Activated CD4-positive, alpha-beta T cell treated with anti-CD3 and anti-CD28 coated beads, Interleukin-2, amount 10 ng/mL, durations not matched to agents 24 days and 14 days (primary cell): ENCODE data around the gene ONECUT2. TPM values are rescaled to one million over a fixed set of nuclear protein-coding genes. Genes with fewer than 3 reads are reported as not detected.
"Not testable (repeated sequence)": the region's sequence is repeated elsewhere in the genome, so short reads cannot be mapped to it uniquely, and the experiment has no call there.

ENCODE experiments used
- DNase-seq: peaks from one replicate; pipeline ENCODE4 v3.0.0; 2022
- H3K27ac Mint-ChIP-seq: one replicate; pipeline ENCODE4 v1.8.0; 2022; ENCODE audit warnings: mild to moderate bottlenecking, mixed read lengths
- H3K27me3 Mint-ChIP-seq: one replicate; pipeline ENCODE4 v1.8.0; 2022; ENCODE audit warnings: mixed read lengths
- H3K36me3 Mint-ChIP-seq: one replicate; pipeline ENCODE4 v1.8.0; 2022; ENCODE audit warnings: low read depth, mild to moderate bottlenecking, mixed read lengths
- H3K4me1 Mint-ChIP-seq: one replicate; pipeline ENCODE4 v1.8.0; 2021; ENCODE audit warnings: mixed read lengths
- H3K4me3 Mint-ChIP-seq: one replicate; pipeline ENCODE4 v1.8.0; 2022; ENCODE audit warnings: mild to moderate bottlenecking, moderate library complexity, mixed read lengths
- H3K9me3 Mint-ChIP-seq: one replicate; pipeline ENCODE4 v1.8.0; 2021; ENCODE audit warnings: mixed read lengths
- intact Hi-C: fragments of 100-400 bp; cut with micrococcal nuclease; formaldehyde crosslinking; loops from one replicate; pipeline ENCODE4 v1.15.1; 2023
- total RNA-seq: library from RNA; stranded (reverse); gene quantifications from 2 replicates; pipeline ENCODE4 v1.2.3, GENCODE V29; 2022

ONECUT2 gene
- total RNA-seq = not detected in 2 replicates

DNA sequence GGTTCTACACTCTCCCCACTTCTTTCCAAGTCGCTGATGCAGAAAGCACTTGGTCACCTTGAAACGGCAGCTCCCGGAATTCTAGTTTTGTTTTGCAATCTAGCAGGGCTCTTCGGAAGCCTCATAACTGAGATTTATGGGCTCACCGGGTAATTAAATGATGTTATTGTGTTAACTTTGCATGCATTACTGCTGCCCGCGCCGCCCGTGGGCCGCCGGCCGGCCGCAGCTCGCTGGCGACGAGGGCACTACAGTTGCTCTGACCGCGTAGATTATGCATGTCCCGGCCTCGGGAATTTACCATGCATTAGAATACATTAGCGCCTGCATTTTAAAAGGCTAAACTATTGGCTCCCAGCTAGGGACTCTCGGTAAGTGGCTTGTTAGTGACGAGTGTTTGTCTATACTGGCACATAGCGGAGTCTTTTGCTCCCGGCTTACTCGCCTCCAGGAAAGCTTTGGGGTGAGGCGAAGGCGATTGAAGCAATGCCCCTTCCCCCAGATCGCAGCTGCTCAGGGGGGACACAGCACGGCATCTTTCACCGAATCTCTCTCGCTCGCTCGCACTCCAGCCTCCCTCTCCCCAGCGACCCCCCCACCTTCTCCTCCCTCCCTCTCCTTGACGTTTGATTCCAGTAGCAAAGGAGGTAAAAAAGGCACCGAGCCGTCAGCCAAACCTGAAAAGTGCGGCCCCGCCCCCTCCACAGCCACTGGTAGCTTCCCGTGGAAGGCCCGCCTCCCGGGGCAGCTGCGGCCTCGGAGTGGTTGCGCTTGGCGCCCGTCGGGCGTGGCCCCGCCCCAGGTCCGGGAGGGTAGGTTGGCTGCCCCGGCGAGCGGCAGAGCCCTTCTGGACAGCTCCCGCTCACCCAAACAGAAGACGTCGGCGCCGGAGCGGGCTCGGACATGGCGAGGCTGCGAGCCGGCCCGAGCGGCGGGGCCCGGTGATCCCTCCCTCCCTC lies at the start of gene ONECUT2:
Gene ONECUT2 (plus strand): TSS at position 839 of the 959 bp plus-strand sequence. CDS start 343 bp downstream, outside the sequence.
- intact Hi-C loops = loop anchor here (5.0 kb wide), 4 partner anchors 83 to 1848 kb away; partner anchors contain the start of genes ATP8B1, RAX, ST8SIA3 and TCF4
- Mint-ChIP-seq H3K9me3 (peaks cover 14% of the 10 kb centered on the region), H3K36me3 (peaks cover 10% of the 10 kb centered on the region), H3K27me3 (peaks cover 84% of the 10 kb centered on the region), H3K4me3 (peak within 1 kb of the TSS; percentile 56), H3K27ac (peak within 1 kb of the TSS; percentile 72), H3K4me1 (peaks cover 18% of the 10 kb centered on the region)
- DNase-seq = peak; percentile 75

DNA sequence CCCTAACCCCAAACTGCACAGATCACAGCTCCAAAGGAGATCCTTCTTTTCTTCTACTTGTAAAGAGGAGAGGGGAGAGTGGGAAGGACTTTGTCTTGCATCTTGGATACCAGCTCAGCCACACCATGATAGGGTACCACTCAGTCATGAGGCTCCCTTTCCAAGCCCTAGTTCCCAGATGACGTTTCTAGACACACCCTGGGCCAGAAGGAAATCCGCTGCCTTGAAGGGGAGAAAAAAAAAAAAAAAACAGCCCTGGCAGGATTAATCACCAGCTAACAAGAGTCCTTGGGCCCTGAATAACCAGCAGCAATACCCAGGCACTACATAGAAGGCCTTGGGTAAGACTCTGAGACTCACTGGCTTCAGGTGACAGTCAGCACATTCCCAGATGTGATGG lies 45.9 kb upstream of the ONECUT2 start:
- intact Hi-C loops = no loop called here
- DNase-seq = no peak
- Mint-ChIP-seq H3K27ac (no peak overlapping the region), H3K4me3 (no peak overlapping the region), H3K36me3 (no peaks in the 10 kb centered on the region), H3K27me3 (peaks cover 2% of the 10 kb centered on the region), H3K4me1 (no peaks in the 10 kb centered on the region), H3K9me3 (no peaks in the 10 kb centered on the region)

DNA sequence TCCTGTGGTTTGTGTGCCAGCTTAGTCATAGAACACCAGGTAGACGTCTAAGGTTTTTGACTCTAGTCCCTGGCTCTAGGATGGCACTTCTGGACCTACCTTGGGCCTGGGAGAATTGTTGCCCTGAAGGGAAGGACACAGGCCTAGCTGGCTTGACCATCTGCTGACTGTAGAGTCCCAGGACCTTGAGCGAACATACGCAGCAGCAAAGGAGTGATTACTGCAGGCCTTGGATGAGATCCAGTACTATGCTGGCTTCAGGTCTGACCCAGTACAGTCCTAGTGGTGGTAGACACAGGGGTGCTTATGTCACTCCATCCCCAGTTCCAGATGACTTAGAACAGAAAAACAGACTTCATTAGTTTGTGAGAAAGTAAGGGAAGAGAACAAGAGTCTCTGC lies 45.1 kb upstream of the ONECUT2 start:
- H3K36me3 Mint-ChIP-seq = no peaks in the 10 kb centered on the region
- DNase-seq = no peak
- H3K4me1 Mint-ChIP-seq = no peaks in the 10 kb centered on the region
- no peak overlapping the region for H3K27ac Mint-ChIP-seq
- intact Hi-C loops = no loop called here
- H3K9me3 Mint-ChIP-seq = no peaks in the 10 kb centered on the region
- peaks cover 2% of the 10 kb centered on the region for H3K27me3 Mint-ChIP-seq
- no peak overlapping the region for H3K4me3 Mint-ChIP-seq

DNA sequence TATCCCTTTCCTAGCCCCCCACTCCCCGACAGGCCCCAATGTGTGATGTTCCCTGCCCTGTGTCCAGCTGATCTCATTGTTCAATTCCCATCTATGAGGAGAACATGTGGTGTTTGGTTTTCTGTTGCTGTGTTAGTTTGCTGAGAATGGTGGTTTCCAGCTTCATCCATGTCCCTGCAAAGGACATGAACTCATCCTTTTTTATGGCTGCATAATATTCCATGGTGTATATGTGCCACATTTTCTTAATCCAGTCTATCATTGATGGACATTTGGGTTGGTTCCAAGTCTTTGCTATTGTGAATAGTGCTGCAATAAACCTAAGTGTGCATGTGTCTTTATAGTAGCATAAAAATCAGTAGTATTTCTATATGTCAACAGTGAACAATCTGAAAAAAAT lies 40.4 kb upstream of the ONECUT2 start:
- DNase-seq, H3K9me3 Mint-ChIP-seq, H3K27ac Mint-ChIP-seq, H3K36me3 Mint-ChIP-seq, H3K4me1 Mint-ChIP-seq, intact Hi-C loops, H3K4me3 Mint-ChIP-seq, H3K27me3 Mint-ChIP-seq: not testable (repeated sequence)

DNA sequence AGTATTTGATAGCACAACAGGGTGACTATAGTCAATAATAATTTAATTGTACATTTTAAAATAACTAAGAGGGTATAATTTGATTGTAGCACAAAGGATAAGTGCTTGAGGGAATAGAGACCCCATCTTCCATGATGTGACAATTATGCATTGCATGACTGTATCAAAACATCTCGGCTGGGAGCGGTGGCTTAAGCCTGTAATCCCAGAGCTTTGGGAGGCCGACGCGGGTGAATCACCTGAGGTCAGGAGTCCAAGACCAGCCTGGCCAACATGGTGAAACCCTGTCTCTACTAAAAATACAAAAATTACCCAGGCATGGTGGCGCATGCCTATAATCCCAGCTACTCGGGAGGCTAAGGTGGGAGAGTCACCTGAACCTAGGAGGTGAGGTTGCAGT lies 38.3 kb upstream of the ONECUT2 start:
- DNase-seq, H3K27ac Mint-ChIP-seq, intact Hi-C loops, H3K9me3 Mint-ChIP-seq, H3K4me3 Mint-ChIP-seq, H3K4me1 Mint-ChIP-seq, H3K27me3 Mint-ChIP-seq, H3K36me3 Mint-ChIP-seq: not testable (repeated sequence)

DNA sequence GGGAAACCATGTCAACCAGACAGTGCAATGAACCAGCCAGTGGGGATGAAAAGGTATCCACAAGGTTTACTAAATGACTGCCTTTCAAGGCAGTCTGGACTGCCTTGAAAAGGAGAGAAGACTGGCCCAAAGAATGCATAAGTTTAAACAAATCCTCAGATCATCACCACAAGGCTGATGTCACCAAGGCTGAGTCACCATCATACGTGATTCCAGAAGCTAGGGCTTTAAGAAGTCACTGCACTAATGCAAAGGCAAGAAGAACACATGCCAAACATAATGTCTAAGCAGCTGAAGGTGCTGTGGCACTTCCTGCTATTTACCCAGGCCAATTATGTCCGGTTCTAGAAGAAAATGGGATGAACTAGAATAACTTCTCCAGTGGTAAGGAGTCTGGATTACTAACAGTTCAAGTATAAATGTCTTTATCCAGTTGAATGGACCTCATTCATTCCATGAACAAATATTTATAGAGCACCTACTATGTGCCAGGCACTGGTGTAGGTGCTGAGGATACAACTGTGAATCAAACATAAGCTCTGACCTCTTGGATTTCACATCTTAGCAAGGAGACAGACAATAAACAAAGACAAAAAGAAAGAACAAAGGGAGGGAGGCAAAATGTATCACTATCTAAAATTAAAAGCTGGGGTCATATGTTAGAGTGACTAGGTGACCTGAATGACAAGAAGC lies 37.6 kb upstream of the ONECUT2 start:
- intact Hi-C loops = no loop called here
- Mint-ChIP-seq H3K36me3 (no peaks in the 10 kb centered on the region), H3K9me3 (no peaks in the 10 kb centered on the region), H3K27ac (no peak overlapping the region), H3K4me3 (no peak overlapping the region), H3K4me1 (no peaks in the 10 kb centered on the region), H3K27me3 (peaks cover 2% of the 10 kb centered on the region)
- no peak for DNase-seq

DNA sequence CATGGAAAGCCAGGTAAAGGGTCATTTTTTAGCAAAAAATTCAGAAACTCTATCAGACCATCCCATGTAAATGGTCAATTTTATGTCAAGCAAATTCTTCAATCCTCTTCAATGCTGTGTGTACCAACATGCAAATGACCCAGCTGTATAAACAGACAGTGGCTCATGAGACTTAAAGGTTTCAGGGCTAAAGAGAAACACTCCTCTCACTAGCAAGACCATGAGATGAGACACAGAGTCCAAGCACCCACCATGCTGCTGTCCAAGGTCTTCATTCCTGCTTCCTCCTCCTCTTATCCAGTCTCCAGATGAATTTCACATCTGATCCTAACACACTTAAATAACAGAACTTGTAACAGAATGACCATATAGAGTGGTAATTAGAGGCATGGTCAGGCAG lies 30.8 kb upstream of the ONECUT2 start:
- Mint-ChIP-seq H3K27me3 (peaks cover 2% of the 10 kb centered on the region), H3K36me3 (no peaks in the 10 kb centered on the region), H3K9me3 (no peaks in the 10 kb centered on the region), H3K4me3 (no peak overlapping the region), H3K4me1 (no peaks in the 10 kb centered on the region), H3K27ac (no peak overlapping the region)
- DNase-seq = no peak
- intact Hi-C loops = no loop called here

DNA sequence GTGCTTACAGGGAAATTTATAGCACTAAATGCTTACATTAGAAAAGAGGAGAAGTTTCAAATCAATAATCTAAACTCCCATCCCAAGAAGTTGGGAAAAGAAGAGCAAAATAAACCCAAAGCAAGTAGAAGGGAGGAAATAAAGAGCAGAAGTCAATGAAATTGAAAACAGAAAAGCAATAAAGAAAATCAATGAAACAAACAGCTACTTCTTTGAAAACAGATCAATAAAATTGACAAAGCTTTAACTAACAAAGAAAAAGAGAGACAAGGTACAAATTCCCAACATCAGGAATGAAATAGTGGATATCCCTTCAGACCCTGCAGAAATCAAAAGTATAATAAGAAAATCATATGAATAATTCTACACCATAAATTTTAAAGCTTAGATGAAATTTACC lies 25.5 kb upstream of the ONECUT2 start:
- Mint-ChIP-seq H3K27ac (no peak overlapping the region), H3K4me1 (no peaks in the 10 kb centered on the region), H3K36me3 (no peaks in the 10 kb centered on the region), H3K4me3 (no peak overlapping the region), H3K9me3 (no peaks in the 10 kb centered on the region), H3K27me3 (peaks cover 2% of the 10 kb centered on the region)
- intact Hi-C loops = no loop called here
- DNase-seq = no peak

DNA sequence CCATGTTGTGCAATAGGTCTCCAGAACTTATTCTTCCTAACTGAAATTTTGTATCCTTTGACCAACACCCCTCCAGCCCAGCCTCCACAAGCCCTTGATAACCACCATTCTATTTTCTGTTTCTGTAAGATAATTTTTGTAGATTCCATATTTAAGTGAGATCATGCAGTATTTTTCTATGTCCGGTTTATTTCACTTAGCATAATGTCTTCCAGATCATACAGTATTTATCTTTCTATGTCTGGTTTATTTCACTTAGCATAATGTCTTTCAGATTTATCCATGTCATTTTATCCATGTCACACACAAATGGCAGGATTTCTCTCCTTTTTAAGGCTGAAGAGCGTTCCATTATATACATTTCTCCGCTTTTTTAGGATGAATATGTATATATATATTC lies 24.4 kb upstream of the ONECUT2 start:
- intact Hi-C loops = no loop called here
- no peaks in the 10 kb centered on the region for H3K4me1 Mint-ChIP-seq
- no peaks in the 10 kb centered on the region for H3K9me3 Mint-ChIP-seq
- H3K27me3 Mint-ChIP-seq = peaks cover 3% of the 10 kb centered on the region
- no peaks in the 10 kb centered on the region for H3K36me3 Mint-ChIP-seq
- H3K4me3 Mint-ChIP-seq = no peak overlapping the region
- DNase-seq = no peak
- H3K27ac Mint-ChIP-seq = no peak overlapping the region

DNA sequence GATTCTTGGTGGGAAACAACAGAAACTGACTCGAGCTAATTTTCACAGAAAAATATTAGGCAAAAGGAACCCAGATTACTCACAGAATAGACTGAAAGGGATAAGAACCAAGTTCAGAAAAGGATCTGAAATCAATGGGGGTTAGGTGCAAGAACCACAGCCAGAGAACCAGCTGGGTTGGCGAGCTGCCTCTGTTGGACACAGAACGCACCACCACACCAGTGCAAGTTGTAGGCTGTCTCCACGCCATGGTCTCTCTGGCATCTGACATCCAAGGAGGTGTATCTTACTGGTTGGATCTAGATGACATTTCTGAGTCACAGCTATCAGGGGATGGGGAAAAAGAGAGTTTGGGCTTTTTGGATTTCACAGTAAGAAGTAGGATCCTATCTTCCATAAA lies 18.6 kb upstream of the ONECUT2 start:
- no peak for DNase-seq
- intact Hi-C loops = no loop called here
- Mint-ChIP-seq H3K4me1 (no peaks in the 10 kb centered on the region), H3K27me3 (peaks cover 4% of the 10 kb centered on the region), H3K36me3 (no peaks in the 10 kb centered on the region), H3K27ac (no peak overlapping the region), H3K4me3 (no peak overlapping the region), H3K9me3 (no peaks in the 10 kb centered on the region)

DNA sequence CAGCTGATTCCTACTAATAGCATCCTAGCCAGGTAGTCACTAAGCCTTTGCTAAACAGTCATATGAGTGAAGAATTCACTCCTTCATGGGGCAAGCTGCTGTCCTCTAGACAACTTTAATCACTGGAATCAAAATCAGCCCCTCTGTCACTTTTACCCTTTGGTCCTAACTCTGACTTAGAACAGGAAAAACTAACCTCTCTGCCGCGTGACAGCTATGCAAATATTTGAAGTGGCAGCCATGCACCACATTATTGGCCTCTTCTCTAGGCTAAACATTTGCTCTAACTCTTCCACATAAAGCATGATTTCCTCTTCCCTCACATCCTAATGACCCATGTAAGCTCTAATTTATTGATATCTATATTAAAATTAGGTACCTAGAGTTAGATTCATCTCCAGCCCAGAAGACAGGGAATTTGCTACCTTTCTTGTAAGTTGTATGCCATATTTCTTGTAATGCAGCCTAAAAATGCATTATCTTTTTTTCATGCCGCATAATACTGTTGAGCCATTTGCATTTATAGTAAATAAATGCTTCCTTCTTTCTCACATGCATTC lies 12.8 kb upstream of the ONECUT2 start:
- intact Hi-C loops = no loop called here
- peaks cover 25% of the 10 kb centered on the region for H3K27me3 Mint-ChIP-seq
- DNase-seq = no peak
- no peaks in the 10 kb centered on the region for H3K36me3 Mint-ChIP-seq
- peaks cover 3% of the 10 kb centered on the region for H3K9me3 Mint-ChIP-seq
- no peak overlapping the region for H3K4me3 Mint-ChIP-seq
- no peak overlapping the region for H3K27ac Mint-ChIP-seq
- H3K4me1 Mint-ChIP-seq = no peaks in the 10 kb centered on the region

DNA sequence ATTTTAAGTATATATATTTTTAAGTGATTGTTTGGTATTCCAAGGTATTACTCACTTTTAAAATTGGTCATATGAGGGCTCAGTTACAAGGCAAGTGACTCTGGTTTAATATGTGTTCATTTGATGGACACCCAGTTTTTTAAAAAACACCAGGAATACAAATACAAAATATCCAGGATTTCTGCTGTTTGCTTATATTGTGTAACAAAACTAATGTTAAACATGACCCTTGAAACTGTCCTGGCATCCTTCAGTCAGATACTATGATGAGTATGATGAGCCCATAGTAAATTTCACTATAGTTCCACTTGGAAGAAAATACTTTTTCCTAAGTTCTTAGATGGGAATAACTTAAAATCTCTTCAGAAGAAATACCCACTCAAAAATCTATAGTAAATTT lies 11.4 kb upstream of the ONECUT2 start:
- Mint-ChIP-seq H3K4me3 (no peak overlapping the region), H3K27ac (no peak overlapping the region), H3K36me3 (no peaks in the 10 kb centered on the region), H3K9me3 (peaks cover 3% of the 10 kb centered on the region), H3K27me3 (peaks cover 26% of the 10 kb centered on the region), H3K4me1 (no peaks in the 10 kb centered on the region)
- intact Hi-C loops = no loop called here
- DNase-seq = no peak

DNA sequence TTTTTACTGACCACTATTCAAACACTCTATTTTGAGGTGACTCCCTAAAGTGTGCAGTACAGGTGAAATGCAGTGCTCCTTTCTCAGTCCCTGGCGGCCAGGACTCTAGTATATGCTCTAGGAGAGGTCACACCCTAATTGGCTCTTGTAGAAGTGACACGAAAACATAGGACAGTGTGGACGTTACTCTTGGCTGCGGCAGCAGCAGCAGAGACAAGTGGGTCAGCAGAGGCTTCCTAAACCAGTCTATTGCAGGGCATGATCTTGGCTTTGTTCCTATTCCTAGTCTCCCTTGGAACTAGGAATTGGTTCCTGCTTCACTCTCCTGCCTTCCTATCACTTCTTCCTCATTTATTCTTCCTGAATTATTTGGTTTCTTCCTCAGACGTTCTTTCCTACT lies 10.1 kb upstream of the ONECUT2 start:
- Mint-ChIP-seq H3K36me3 (peaks cover 4% of the 10 kb centered on the region), H3K9me3 (peaks cover 13% of the 10 kb centered on the region), H3K4me3 (no peak overlapping the region), H3K4me1 (peaks cover 5% of the 10 kb centered on the region), H3K27ac (no peak overlapping the region), H3K27me3 (peaks cover 39% of the 10 kb centered on the region)
- intact Hi-C loops = loop anchor here (5.0 kb wide), 1 partner anchor 678 kb away; no protein-coding TSS in a partner anchor
- DNase-seq = no peak

DNA sequence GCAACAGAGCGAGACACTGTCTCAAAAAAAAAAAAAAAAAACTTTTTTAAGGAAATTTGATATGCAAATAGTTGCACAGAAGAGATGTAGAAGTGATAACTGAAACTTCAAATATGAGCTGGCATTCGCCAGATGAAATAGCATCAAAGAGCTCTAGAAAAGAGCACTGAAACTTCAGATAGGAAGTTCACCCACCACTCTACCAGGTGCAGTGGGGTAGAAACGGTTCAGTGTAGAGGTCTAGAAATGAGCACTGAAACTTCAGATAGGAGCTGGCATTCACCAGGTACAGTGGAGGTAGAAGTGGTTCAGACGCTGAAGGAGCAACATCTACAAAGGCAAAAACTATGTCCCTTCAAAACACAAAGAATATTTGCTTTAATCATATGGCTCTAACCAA lies 9.0 kb upstream of the ONECUT2 start:
- H3K27me3 Mint-ChIP-seq = peaks cover 46% of the 10 kb centered on the region
- no peak for DNase-seq
- peaks cover 13% of the 10 kb centered on the region for H3K9me3 Mint-ChIP-seq
- H3K36me3 Mint-ChIP-seq = peaks cover 4% of the 10 kb centered on the region
- no peak overlapping the region for H3K4me3 Mint-ChIP-seq
- peaks cover 5% of the 10 kb centered on the region for H3K4me1 Mint-ChIP-seq
- no peak overlapping the region for H3K27ac Mint-ChIP-seq
- intact Hi-C loops = loop anchor here (5.0 kb wide), 1 partner anchor 679 kb away; no protein-coding TSS in a partner anchor
